Keratinocyte (primary cell): Measurements from ENCODE around the gene TCP11. TPM values are rescaled to one million over a fixed set of nuclear protein-coding genes. Genes with fewer than 3 reads are reported as not detected.

Experiments used
- DNase-seq: peaks from one replicate; pipeline ENCODE4 v3.0.0-alpha.2; 2011; ENCODE audit warnings: low read depth, missing footprints, low spot score
- FAIRE-seq: peaks from 2 replicates; lab custom pipeline; 2011; peaks lifted over from hg19 to GRCh38; lab: Jason Lieb, UNC
- H2AFZ ChIP-seq: 2 replicates; pipeline ENCODE4 v1.6.0; 2012; ENCODE audit warnings: low read length, control low read depth, inconsistent platforms; ENCODE audit not compliant: control insufficient read depth
- H3K27ac ChIP-seq: 2 replicates; pipeline ENCODE4 v1.5.1; 2011; ENCODE audit warnings: low read length; ENCODE audit not compliant: control insufficient read depth, insufficient read depth
- H3K27me3 ChIP-seq: 3 replicates; pipeline ENCODE4 v1.6.0; 2011; ENCODE audit warnings: low read length; ENCODE audit not compliant: control insufficient read depth, insufficient read depth; ENCODE audit errors: extremely low read depth
- H3K36me3 ChIP-seq, 2 experiments: 2 replicates in 1 of 2; 3 replicates in 1 of 2; pipeline ENCODE4 v1.5.1; 2011; ENCODE audit warnings: low read length in 2 of 2, mild to moderate bottlenecking in 1 of 2; ENCODE audit not compliant: control insufficient read depth in 2 of 2, insufficient read depth in 2 of 2; ENCODE audit errors: extremely low read depth in 1 of 2
- H3K4me1 ChIP-seq: 3 replicates; pipeline ENCODE4 v1.5.1; 2011; ENCODE audit warnings: low read length; ENCODE audit not compliant: control insufficient read depth, insufficient read depth; ENCODE audit errors: extremely low read depth
- H3K4me2 ChIP-seq: 3 replicates; pipeline ENCODE4 v1.6.0; 2011; ENCODE audit warnings: low read depth, low read length; ENCODE audit not compliant: control insufficient read depth, insufficient read depth; ENCODE audit errors: extremely low read depth
- H3K4me3 ChIP-seq, 3 experiments: fragments of 200-600 bp in 1 of 3; sonication (generic) in 1 of 3; 2 replicates in 2 of 3; 3 replicates in 1 of 3; pipeline ENCODE4 v1.5.1; 2011 to 2016; ENCODE audit warnings: low read length in 3 of 3, mild to moderate bottlenecking in 3 of 3, control low read depth in 2 of 3, inconsistent platforms in 1 of 3, low read depth in 1 of 3, mixed read lengths in 1 of 3, mixed run types in 1 of 3, moderate library complexity in 1 of 3; ENCODE audit not compliant: control insufficient read depth in 2 of 3, insufficient read depth in 2 of 3; ENCODE audit errors: extremely low read depth in 1 of 3
- H3K79me2 ChIP-seq: 2 replicates; pipeline ENCODE4 v1.6.0; 2012; ENCODE audit warnings: low read length; ENCODE audit not compliant: control insufficient read depth, insufficient read depth
- H3K9ac ChIP-seq: 3 replicates; pipeline ENCODE4 v1.6.0; 2011; ENCODE audit warnings: low read length; ENCODE audit not compliant: control insufficient read depth, insufficient read depth; ENCODE audit errors: extremely low read depth
- H3K9me1 ChIP-seq: 3 replicates; pipeline ENCODE4 v1.6.0; 2011; ENCODE audit warnings: low read length; ENCODE audit not compliant: control insufficient read depth, insufficient read depth; ENCODE audit errors: extremely low read depth
- H3K9me3 ChIP-seq: 2 replicates; pipeline ENCODE4 v1.5.1; 2012; ENCODE audit warnings: low read depth, low read length; ENCODE audit not compliant: control insufficient read depth
- H4K20me1 ChIP-seq: 3 replicates; pipeline ENCODE4 v1.6.0; 2011; ENCODE audit warnings: low read length; ENCODE audit not compliant: control insufficient read depth, insufficient read depth; ENCODE audit errors: extremely low read depth
- EZH2 ChIP-seq: IDR thresholded peaks from one replicate; pipeline ENCODE4 v1.6.1; 2012; ENCODE audit warnings: inconsistent platforms, mild to moderate bottlenecking, low read length, moderate library complexity
- dilution Hi-C: fragments of 300-500 bp; cut with MboI; formaldehyde crosslinking; loops from one replicate; pipeline ENCODE4 v1.7.0; 2020; ENCODE audit warnings: low sequenced_read_pairs; ENCODE audit not compliant: extremely low pct_ligation_motif_present
- polyA plus RNA-seq, 5 experiments: library from polyadenylated mRNA; depleted of rRNA in 3 of 5; stranded (reverse) in 3 of 5; stranded (forward) in 1 of 5; unstranded in 1 of 5; fragments of >200 nt; gene quantifications; 1 replicate in 1 of 5; 2 replicates in 3 of 5; 3 replicates in 1 of 5; pipeline versions ENCODE4 v1.2.1 to v1.2.3, GENCODE V29; 2011 to 2012; ENCODE audit warnings: missing spikeins in 2 of 5, low read depth in 1 of 5, low replicate concordance in 1 of 5
- TF ChIP-seq, protein P1 (sequence below), 3 experiments: IDR thresholded peaks in 1 of 3; conservative IDR thresholded peaks in 1 of 3; optimal IDR thresholded peaks in 1 of 3; 2 replicates in 2 of 3; 3 replicates in 1 of 3; pipeline versions ENCODE3 to v1.5.1; 2011; ENCODE audit warnings: low read length in 3 of 3, mild to moderate bottlenecking in 3 of 3, moderate library complexity in 2 of 3, control low read depth in 1 of 3, inconsistent platforms in 1 of 3; ENCODE audit not compliant: insufficient read depth in 2 of 3; ENCODE audit errors: extremely low read depth in 1 of 3

The TCP11 gene
- polyA plus RNA-seq, 1 donor (not counting 4 experiments of a cell fraction or from before 2014, with no cell fraction given) = not detected

DNA sequence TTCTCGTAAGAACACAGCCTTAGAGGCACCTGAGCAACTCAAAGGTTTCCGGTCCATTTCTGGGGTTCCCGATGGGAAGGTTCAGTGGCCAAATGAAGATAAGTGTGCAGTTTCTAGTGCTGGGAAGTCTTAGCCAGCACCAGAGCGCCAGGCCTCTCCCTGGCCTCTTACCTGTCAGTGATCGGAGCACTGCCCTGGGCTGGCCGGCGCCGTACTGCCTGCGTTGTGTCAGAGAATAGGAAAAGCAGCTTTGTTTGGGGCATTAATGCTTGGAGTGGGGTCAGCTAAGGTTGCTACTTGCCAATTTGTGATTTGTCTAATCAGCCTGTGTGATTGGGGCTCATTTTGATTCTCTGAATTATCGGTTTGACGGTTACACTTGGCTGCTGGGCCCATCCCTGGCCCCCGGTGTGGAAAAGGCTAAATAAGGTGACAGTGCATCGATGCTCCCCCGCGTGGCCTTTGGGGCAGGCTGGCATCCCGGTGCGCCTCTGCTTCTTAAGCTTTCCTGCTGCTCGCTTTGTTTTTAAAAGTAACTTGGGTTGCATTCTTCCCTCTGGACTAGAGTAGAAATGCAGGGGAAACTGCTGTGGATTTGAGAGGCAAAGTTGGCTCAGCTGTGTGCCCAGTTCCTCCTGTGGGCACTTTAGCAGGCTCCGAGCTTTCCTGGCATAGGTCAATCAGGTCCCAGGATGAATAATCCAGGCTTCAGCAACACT is 51.8 kb downstream of the TCP11 start:
- Histone ChIP-seq H3K36me3 (peaks cover 11 to 16% of the 10 kb centered on the region in 2 experiments), H3K27ac (no peak overlapping the region), H3K4me1 (peaks cover 2% of the 10 kb centered on the region), H3K4me2 (no peak overlapping the region), H3K9ac (no peak overlapping the region), H3K79me2 (no peaks in the 10 kb centered on the region), H3K9me1 (no peaks in the 10 kb centered on the region), H3K27me3 (no peaks in the 10 kb centered on the region), H2AFZ (no peak overlapping the region), H3K4me3 (no peak overlapping the region), H4K20me1 (peaks cover 3% of the 10 kb centered on the region), H3K9me3 (no peaks in the 10 kb centered on the region)
- DNase-seq (no peak), FAIRE-seq (no peak)
- dilution Hi-C loops = no loop called here
- no peak for TF ChIP-seq EZH2
- TF ChIP-seq, protein P1, sequence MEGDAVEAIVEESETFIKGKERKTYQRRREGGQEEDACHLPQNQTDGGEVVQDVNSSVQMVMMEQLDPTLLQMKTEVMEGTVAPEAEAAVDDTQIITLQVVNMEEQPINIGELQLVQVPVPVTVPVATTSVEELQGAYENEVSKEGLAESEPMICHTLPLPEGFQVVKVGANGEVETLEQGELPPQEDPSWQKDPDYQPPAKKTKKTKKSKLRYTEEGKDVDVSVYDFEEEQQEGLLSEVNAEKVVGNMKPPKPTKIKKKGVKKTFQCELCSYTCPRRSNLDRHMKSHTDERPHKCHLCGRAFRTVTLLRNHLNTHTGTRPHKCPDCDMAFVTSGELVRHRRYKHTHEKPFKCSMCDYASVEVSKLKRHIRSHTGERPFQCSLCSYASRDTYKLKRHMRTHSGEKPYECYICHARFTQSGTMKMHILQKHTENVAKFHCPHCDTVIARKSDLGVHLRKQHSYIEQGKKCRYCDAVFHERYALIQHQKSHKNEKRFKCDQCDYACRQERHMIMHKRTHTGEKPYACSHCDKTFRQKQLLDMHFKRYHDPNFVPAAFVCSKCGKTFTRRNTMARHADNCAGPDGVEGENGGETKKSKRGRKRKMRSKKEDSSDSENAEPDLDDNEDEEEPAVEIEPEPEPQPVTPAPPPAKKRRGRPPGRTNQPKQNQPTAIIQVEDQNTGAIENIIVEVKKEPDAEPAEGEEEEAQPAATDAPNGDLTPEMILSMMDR (optimal IDR thresholded peaks at IDR 0.05 in 1 of 3, IDR thresholded peaks at IDR 0.05 in 1 of 3, conservative IDR thresholded peaks at IDR 0.05 in 1 of 3; ENCODE audit: extremely low read depth in 1 of 3, insufficient read depth in 2 of 3, low read length in 3 of 3) = no peak

DNA sequence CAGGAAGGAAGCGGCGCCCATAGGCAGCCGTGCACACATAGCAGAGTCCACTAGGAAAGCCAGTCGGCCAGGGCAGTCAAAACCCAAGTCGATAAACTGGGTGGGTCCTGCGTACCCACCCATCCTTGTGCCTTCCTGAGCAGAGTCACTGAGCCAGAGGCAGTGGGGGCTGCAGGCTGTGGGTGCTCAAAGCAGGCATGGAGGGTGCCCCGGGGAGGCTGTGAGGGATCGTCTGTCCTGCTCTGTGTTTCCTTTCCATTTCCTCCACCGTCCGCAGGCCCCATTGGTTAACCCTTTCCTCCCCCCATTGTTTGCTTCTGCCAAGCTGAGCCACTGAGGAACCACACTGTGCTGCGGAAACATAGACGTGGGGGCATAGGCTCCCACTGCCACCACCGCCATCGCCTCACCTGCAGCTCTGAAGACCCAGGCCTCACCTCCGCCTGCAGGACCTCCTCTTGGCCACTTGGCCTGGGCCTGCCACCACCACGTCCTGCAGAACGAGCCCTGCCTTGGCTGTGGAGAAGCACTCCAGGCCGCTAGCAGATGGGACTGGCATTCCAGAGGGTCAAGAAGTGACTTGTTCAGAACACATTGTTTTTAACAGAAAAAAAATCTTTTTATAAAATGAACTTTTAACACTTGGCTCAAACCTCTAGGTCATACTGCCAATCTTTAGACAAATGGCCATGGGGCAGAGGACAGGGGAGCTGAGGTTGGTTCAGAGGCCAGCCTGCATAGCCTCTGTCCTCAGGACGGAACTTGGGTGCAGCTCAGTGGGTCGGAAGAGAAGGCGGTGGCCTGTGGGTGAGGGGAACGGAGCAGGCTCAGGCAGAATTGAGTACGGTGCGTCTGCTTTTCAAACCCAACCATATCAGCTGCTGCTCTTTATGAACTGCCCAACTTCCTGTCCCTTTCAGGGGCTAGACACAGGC is 52.6 kb downstream of the TCP11 start:
- Histone ChIP-seq H3K9me3 (no peaks in the 10 kb centered on the region), H3K4me2 (no peak overlapping the region), H3K36me3 (peaks cover 12 to 18% of the 10 kb centered on the region in 2 experiments), H4K20me1 (peaks cover 3% of the 10 kb centered on the region), H3K9me1 (no peaks in the 10 kb centered on the region), H3K27ac (no peak overlapping the region), H3K4me1 (peaks cover 11% of the 10 kb centered on the region), H3K79me2 (no peaks in the 10 kb centered on the region), H3K27me3 (no peaks in the 10 kb centered on the region), H3K9ac (no peak overlapping the region), H2AFZ (no peak overlapping the region), H3K4me3 (no peak overlapping the region)
- TF ChIP-seq EZH2 = no peak
- dilution Hi-C loops = no loop called here
- no peak for FAIRE-seq
- no peak for DNase-seq
